Measurements from ENCODE around the gene LAMA5.

The LAMA5 gene

GRCh38 chr20:62301773-62302340 lies 65.3 kb downstream of the LAMA5 start:
- peak; percentile 83 for DNase-seq (ENCODE audit: low read depth)

DNA sequence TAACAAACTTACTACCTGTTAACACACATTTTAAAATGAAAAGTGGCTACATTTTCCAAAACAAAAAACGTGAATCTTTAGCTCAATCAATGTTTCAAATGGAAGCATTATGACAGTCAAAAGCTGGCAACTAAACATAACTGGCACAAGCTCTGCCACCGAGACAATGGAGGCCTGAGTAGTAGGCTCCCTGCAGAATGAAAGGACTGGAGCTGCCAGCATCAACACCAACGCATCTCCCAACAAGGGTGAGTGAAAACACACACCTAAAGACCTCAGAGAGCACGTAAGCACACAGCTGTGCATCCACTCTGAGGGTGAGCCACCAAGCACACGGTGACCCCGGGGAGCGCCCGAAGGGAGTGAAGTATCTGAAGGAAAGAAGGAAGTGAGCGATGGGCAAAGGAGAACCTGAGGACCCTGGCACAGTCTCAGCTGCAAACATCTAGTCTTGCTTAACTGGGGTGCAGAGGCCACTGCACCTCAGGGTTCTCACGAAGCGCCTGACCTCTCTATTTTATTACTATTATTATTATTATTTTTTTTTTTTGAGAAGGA lies 65.9 kb downstream of the LAMA5 start:
- DNase-seq (ENCODE audit: low read depth), result no peak

GRCh38 chr20:62300319-62300718 lies 66.8 kb downstream of the LAMA5 start:
- no peak for DNase-seq (ENCODE audit: low read depth)

DNA sequence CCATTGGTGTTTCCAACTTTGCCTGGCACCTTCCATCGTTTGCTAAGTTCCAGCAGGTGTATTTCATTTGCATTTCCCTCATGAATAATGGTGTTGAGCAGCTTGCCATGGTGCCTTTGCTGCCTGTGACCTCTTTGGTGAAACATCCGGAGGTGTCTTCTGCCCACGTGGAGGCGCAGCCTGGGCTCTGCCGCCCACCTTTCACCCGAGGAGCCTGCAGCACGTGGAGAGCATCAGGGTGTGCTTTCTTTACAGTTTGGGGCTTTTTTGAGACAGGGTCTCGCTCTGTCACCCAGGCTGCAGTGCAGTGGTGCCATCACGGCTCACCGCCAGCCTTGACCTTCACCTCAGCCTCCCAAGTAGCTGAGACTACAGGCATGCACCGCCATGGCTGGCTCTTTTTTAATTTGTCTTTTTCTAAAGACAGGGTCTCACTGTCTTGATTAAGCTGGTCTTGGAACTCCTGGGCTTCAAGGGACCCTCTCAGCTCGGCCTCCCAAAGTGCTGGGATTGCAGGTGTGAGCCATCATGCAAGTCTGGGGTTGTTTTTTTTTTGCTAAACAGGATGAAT lies 67.4 kb downstream of the LAMA5 start:
- DNase-seq (ENCODE audit: low read depth), result no peak

DNA sequence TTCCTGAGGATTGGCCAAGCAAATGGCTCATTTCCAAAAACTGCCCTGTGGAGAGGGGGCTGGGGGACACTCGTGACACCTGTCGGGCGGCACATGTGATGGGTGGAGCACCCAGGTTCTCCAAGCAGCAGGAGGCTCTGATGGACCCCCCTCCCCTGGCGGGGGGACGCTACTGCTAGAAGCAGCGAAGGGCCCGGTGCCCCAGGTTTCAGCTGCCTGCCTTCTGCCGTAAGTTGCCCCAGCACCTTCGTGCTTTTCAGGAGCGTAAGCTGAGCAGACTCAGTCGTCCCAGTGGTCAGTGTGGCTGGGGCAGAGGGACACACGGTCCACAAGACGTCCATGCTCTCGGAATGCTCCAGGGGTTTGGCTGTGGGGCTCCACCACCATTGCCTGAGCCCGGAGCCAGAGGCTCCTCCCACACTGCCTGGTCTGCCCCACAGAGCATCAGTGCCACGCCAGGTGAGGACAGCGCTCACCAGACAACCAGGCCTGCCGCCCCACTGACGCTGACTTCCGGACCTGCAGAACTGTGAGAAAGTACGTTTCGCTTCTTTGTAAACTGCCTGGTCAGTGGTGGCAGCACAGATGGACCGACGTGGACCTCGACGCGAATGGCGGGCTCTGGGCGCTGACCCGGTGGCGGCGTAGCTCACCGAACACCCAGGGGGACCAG lies 68.4 kb downstream of the LAMA5 start:
- no peak for DNase-seq (ENCODE audit: low read depth)

- no peak for DNase-seq (ENCODE audit: low read depth)
Measured at GRCh38 chr20:62297449-62298227, 69.5 kb downstream of the LAMA5 start.

DNA sequence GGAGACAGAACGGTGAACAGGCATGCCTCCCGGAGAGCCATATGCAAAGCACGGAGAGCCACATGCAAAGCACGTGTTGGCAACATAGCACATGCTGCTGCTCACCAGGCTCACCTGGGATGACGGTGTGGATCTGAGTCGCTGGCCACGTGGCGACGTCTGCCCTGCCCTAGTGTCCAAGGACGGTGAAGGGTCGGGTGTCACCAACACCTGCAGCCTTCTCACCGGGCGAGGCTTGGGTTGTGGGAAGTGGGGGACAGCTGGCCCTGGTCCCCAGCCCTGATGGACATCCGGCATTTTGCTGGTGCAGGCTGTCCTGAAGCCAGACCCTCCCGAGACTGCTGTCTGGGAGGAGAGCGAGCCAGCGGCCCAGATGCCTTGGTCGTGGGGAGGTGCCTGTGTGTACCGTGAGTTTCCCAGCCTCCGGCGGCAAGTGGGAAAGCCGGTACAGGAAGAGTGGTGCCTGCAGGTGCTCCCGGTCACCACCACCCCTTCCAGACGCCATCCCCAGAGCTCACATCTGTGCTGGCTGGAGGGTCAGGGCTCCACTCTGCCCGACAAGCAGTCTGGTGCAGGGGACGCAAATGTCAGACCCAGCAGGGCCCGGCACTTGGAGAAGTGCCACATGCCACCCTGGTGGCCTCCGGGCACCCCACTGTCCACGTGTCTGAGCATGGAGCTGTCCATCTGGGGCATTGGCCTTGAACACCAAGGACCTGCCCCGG lies 70.2 kb downstream of the LAMA5 start:
- DNase-seq (ENCODE audit: low read depth), result no peak

- no peak for DNase-seq (ENCODE audit: low read depth)
Measured at GRCh38 chr20:62294516-62294915, 72.6 kb downstream of the LAMA5 start.

- DNase-seq (ENCODE audit: low read depth), result no peak
Measured at GRCh38 chr20:62293946-62294345, 73.2 kb downstream of the LAMA5 start.

DNA sequence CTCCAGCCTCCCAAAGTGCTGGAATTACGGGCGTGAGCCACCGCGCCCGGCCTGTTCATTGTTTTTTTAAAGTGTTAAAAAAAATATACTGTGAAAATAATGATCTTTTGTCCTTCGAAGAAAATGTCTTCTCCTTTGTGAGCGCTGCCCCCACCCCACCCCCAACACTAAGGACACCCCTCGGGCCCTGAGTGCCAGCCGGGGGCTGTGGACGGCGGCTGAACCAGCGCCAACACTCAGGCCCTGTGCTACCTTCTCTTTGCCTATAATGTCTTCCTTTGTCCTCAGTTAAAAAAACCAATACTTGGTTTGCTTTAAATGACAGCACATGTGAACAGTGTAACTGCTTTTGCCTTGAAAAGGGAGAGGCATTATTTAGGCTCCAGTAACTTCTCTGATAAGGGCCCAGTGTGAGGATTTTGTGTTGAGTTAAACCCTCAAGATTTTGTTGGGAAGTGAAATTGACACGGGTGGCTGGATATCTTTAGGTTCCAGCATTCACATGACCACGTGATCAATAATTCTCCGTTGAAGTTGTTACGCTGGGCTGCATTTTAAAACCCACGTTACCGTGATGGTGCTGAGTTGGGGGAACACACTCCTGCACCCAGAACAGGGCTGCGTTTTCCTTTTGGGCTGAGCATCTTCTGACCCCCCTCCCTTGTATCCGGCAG lies 73.9 kb downstream of the LAMA5 start:
- DNase-seq (ENCODE audit: low read depth), result no peak

DNA sequence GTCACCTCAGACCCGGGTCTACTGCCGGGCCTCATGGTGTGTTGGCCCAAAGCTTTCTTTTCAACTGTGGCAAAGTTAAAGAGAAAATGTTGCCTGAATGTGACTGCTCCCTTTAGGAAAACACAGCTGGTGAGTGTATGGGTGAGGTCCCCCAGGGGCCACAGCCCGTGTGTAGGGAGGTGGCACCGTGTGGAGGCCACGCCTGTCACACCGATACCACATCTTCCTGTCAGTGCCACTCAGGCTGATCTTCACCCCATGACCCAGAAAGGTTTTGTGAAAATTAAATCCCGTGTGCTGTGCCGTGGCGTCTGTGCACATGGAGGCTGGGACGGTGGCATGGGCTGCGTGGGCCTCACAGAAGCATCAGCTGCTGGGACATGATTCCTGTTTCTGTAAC lies 75.0 kb downstream of the LAMA5 start:
- DNase-seq (ENCODE audit: low read depth), result no peak

DNA sequence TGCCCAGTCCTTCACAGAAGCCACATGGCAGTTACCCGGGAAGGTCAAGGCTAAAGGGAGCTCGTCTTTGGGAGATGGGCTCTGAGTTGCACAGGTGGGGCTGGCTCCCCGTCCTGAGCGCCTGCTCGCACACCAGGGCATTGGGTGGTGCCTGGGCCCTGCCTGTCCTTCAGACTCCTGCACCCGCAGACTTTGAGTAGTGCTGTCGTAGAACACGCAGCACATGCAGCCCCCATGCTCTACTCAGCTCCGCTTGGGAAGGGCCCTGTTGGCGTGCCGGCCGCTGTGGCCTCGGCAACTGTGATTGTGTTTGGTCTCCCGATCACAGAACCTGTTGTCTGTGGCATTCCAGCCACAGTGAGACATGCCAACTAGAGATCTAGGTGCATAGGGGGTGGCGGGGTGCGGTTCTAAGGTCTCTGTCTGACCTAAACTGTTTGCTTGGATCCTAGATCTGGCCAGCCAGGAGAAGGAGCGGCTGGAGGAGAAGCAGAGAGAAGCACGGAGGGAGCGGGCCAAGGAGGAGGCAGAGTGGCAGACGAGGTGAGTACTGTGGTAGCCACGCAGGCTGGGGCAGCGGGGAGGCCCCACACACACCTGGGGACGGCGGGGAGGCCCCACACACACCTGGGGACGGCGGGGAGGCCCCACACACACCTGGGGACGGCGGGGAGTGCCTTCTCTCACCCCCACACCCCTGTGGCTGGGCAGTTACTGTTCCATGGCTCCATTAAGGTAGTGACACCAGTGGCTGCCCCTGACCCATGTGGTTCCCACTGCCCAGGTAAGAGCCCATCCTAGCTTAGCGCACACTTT lies 75.7 kb downstream of the LAMA5 start:
- DNase-seq (ENCODE audit: low read depth), result no peak

DNA sequence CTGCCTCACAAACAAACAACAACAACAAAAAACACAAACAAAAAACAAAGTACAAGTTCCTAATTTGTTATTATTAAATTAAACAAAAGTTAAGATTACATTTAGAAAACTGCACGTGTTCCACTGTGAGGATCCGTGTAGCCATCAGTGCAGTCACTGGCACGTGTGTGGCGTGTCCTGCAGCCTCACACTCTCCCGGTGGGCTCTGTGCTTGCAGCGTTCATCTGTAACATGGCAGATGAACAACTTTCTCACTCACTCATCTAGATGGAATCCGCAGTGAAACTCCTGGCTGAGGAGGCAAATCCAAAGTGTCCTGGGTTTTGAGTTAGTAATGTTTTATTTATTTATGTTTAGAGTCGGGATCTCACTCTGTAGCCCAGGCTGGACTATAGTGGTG lies 77.2 kb downstream of the LAMA5 start:
- no peak for DNase-seq (ENCODE audit: low read depth)

GRCh38 chr20:62289131-62289530 lies 78.0 kb downstream of the LAMA5 start:
- DNase-seq (ENCODE audit: low read depth), result no peak

- DNase-seq (ENCODE audit: low read depth), result no peak
Measured at GRCh38 chr20:62288535-62289105, 78.5 kb downstream of the LAMA5 start.

- no peak for DNase-seq (ENCODE audit: low read depth)
Measured at GRCh38 chr20:62287759-62288534, 79.2 kb downstream of the LAMA5 start.

DNA sequence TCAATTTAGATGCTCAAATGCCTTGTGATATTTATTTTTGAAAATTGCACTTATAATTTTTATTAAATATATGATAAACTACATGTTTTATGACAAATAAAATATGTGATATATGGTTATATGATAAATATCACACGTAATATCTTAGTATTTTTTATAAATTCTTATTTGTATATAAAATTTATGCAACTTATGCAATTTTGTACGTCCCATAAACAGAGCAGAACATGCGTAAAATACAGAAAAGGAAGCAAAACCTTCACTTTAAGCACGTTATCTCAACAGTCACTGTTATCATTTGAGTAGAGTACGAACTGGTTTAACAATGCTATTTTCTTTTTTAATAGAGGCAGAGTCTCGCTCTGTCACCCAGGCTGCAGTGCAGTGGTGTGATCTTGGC lies 80.0 kb downstream of the LAMA5 start:
- no peak for DNase-seq (ENCODE audit: low read depth)

GRCh38 chr20:62286493-62287064 lies 80.5 kb downstream of the LAMA5 start:
- DNase-seq (ENCODE audit: low read depth), result no peak

GRCh38 chr20:62285722-62286121 lies 81.4 kb downstream of the LAMA5 start:
- no peak for DNase-seq (ENCODE audit: low read depth)

All from stimulated activated CD8-positive, alpha-beta memory T cell treated with anti-CD3 and anti-CD28 coated beads, Interleukin-4, amount 100 ng/mL, for 24 hours (primary cell).